ENCODE results near the gene BSN. TPM values are rescaled to one million over a fixed set of nuclear protein-coding genes. Genes with fewer than 3 reads are reported as not detected.

BSN gene
- polyA plus RNA-seq, 2 of the 4 experiments (the other 2 are of a cell fraction): 0.04 to 0.08 TPM

GRCh38 chr3:49663831-49664230 lies 109.6 kb downstream of the BSN start:
- Histone ChIP-seq H3K4me3 (no peak overlapping the region), H3K4me2 (no peak overlapping the region), H3K4me1 (peaks cover 13% of the 10 kb centered on the region), H3K27ac (no peak overlapping the region), H3K9me3 (no peaks in the 10 kb centered on the region)
- FAIRE-seq: no peak
- CTCF ChIA-PET: interaction anchor here (1.2 to 5.2 kb wide), 4 partner anchors 8 to 124 kb away, joined by 3 to 29 read pairs (median 8); no protein-coding TSS in a partner anchor
- no peak for DNase-seq (ENCODE audit: low read depth in 1 of 2, low spot score in 1 of 2)
- no peak for ATAC-seq
- POLR2A ChIA-PET: no interaction called here
- TF ChIP-seq HOXB5 (CRISPR knock-in tag; IDR thresholded peaks at IDR 0.05): no peak
- TF ChIP-seq EHMT2 (IDR thresholded peaks at IDR 0.05; ENCODE audit: low read depth): no peak
- no peak for TF ChIP-seq NPAS2 (CRISPR knock-in tag; IDR thresholded peaks at IDR 0.05; ENCODE audit: borderline replicate concordance)
- TF ChIP-seq CBX2 (IDR thresholded peaks at IDR 0.05; ENCODE audit: borderline replicate concordance, low read depth): no peak
- TF ChIP-seq, protein P1, sequence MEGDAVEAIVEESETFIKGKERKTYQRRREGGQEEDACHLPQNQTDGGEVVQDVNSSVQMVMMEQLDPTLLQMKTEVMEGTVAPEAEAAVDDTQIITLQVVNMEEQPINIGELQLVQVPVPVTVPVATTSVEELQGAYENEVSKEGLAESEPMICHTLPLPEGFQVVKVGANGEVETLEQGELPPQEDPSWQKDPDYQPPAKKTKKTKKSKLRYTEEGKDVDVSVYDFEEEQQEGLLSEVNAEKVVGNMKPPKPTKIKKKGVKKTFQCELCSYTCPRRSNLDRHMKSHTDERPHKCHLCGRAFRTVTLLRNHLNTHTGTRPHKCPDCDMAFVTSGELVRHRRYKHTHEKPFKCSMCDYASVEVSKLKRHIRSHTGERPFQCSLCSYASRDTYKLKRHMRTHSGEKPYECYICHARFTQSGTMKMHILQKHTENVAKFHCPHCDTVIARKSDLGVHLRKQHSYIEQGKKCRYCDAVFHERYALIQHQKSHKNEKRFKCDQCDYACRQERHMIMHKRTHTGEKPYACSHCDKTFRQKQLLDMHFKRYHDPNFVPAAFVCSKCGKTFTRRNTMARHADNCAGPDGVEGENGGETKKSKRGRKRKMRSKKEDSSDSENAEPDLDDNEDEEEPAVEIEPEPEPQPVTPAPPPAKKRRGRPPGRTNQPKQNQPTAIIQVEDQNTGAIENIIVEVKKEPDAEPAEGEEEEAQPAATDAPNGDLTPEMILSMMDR (IDR thresholded peaks at IDR 0.05): no peak
- TF ChIP-seq, protein P2, sequence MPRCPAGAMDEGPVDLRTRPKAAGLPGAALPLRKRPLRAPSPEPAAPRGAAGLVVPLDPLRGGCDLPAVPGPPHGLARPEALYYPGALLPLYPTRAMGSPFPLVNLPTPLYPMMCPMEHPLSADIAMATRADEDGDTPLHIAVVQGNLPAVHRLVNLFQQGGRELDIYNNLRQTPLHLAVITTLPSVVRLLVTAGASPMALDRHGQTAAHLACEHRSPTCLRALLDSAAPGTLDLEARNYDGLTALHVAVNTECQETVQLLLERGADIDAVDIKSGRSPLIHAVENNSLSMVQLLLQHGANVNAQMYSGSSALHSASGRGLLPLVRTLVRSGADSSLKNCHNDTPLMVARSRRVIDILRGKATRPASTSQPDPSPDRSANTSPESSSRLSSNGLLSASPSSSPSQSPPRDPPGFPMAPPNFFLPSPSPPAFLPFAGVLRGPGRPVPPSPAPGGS (IDR thresholded peaks at IDR 0.05): no peak
- TF ChIP-seq, protein P3, sequence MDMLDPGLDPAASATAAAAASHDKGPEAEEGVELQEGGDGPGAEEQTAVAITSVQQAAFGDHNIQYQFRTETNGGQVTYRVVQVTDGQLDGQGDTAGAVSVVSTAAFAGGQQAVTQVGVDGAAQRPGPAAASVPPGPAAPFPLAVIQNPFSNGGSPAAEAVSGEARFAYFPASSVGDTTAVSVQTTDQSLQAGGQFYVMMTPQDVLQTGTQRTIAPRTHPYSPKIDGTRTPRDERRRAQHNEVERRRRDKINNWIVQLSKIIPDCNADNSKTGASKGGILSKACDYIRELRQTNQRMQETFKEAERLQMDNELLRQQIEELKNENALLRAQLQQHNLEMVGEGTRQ (IDR thresholded peaks at IDR 0.05): no peak
- no peak for TF ChIP-seq REST (IDR thresholded peaks at IDR 0.05)
- TF ChIP-seq FOSB (CRISPR knock-in tag; IDR thresholded peaks at IDR 0.05): no peak
- TF ChIP-seq RARB (CRISPR knock-in tag; IDR thresholded peaks at IDR 0.05): no peak
- TF ChIP-seq, protein P4, sequence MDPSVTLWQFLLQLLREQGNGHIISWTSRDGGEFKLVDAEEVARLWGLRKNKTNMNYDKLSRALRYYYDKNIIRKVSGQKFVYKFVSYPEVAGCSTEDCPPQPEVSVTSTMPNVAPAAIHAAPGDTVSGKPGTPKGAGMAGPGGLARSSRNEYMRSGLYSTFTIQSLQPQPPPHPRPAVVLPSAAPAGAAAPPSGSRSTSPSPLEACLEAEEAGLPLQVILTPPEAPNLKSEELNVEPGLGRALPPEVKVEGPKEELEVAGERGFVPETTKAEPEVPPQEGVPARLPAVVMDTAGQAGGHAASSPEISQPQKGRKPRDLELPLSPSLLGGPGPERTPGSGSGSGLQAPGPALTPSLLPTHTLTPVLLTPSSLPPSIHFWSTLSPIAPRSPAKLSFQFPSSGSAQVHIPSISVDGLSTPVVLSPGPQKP (IDR thresholded peaks at IDR 0.05; ENCODE audit: low read depth, low read length): no peak
- TF ChIP-seq ESRRA (IDR thresholded peaks at IDR 0.05; ENCODE audit: borderline replicate concordance, low read length): no peak
- TF ChIP-seq CBX8 (IDR thresholded peaks at IDR 0.05): no peak
- TF ChIP-seq CHD4 (IDR thresholded peaks at IDR 0.05; ENCODE audit: borderline replicate concordance): no peak
- no peak for TF ChIP-seq MAFK (IDR thresholded peaks at IDR 0.05; ENCODE audit: partially characterized antibody)
- TF ChIP-seq HMGXB4 (CRISPR knock-in tag; IDR thresholded peaks at IDR 0.05; ENCODE audit: borderline replicate concordance): no peak
- WGBS (ENCODE audit: missing lambda C conversion rate): no CpG with 5 or more reads among the region's 1 CpG
